OCI-LY7 (cell line): ENCODE results near the gene SAMM50.

ENCODE experiments used
- CTCF ChIP-seq: fragments of 200-600 bp; sonication (generic); conservative IDR thresholded peaks from 2 replicates; pipeline ENCODE4 v1.5.1; 2014; ENCODE audit warnings: mild to moderate bottlenecking, antibody characterized with exemption, low read length, moderate library complexity, mixed read lengths
- EZH2phosphoT487 ChIP-seq: fragments of 200-600 bp; sonication (generic); IDR thresholded peaks from 2 replicates; pipeline ENCODE4 v1.6.1; 2018; ENCODE audit warnings: low read depth, borderline replicate concordance, mild to moderate bottlenecking, mixed run types, antibody characterized with exemption, low read length, moderate library complexity, mixed read lengths

- TF ChIP-seq CTCF (no peak), EZH2phosphoT487 (no peak)
These were observed 74.9 kb downstream of the SAMM50 start for GRCh38 chr22:44030051-44030701.
